Activated CD8-positive, alpha-beta T cell treated with anti-CD3 and anti-CD28 coated beads for 36 hours (primary cell): ENCODE measurements around the gene ADSS1. TPM values are rescaled to one million over a fixed set of nuclear protein-coding genes. Genes with fewer than 3 reads are reported as not detected.
A peak's percentile ranks its signal among the peaks of the same experiment; 100 is the strongest.
"Not testable (repeated sequence)": the region's sequence is repeated elsewhere in the genome, so short reads cannot be mapped to it uniquely, and the experiment has no call there.

ENCODE experiments used
- ATAC-seq: fragments of 200-7000 bp; cut with Tn5 transposase; one replicate; pipeline ENCODE4 v1.10.0; 2021; ENCODE audit warnings: mild to moderate bottlenecking, moderate library complexity
- CTCF ChIA-PET: fragments of 350-600 bp; sonication (Branson Sonifier 250); formaldehyde crosslinking; loops from one replicate; lab custom pipeline; 2021; ENCODE audit warnings: antibody characterized with exemption; lab: Charles Lee
- POLR2A ChIA-PET: fragments of 350-600 bp; sonication (Branson Sonifier 250); formaldehyde crosslinking; loops from one replicate; lab custom pipeline; 2021; ENCODE audit warnings: antibody characterized with exemption; lab: Charles Lee
- DNase-seq: peaks from one replicate; pipeline ENCODE4 v3.0.0-alpha.2; 2020
- H3K27ac Mint-ChIP-seq: one replicate; pipeline ENCODE4 v1.8.0; 2021; ENCODE audit warnings: mild to moderate bottlenecking, mixed read lengths
- H3K27me3 Mint-ChIP-seq: one replicate; pipeline ENCODE4 v1.8.0; 2021; ENCODE audit warnings: mixed read lengths
- H3K36me3 Mint-ChIP-seq: one replicate; pipeline ENCODE4 v1.8.0; 2021; ENCODE audit warnings: low read depth, mixed read lengths
- H3K4me1 Mint-ChIP-seq: one replicate; pipeline ENCODE4 v1.8.0; 2021; ENCODE audit warnings: low read depth, mixed read lengths
- H3K4me3 Mint-ChIP-seq: one replicate; pipeline ENCODE4 v1.8.0; 2021; ENCODE audit warnings: mild to moderate bottlenecking, moderate library complexity, mixed read lengths
- H3K9me3 Mint-ChIP-seq: one replicate; pipeline ENCODE4 v1.8.0; 2021; ENCODE audit warnings: mixed read lengths
- intact Hi-C: fragments of 100-400 bp; cut with micrococcal nuclease; formaldehyde crosslinking; loops from one replicate; pipeline ENCODE4 v1.10.0; 2022
- total RNA-seq, 2 experiments: library from RNA; stranded (reverse); gene quantifications; one replicate each; pipeline ENCODE4 v1.2.3, GENCODE V29; 2021
- TF ChIP-seq, protein P1 (sequence below): fragments of 200-600 bp; IDR thresholded peaks from one replicate; pipeline ENCODE4 v1.8.0; 2022; ENCODE audit warnings: antibody characterized with exemption, mild to moderate bottlenecking

ADSS1 gene
- total RNA-seq, 2 experiments from 2014 or later = 2.7 to 3.0 TPM

DNA sequence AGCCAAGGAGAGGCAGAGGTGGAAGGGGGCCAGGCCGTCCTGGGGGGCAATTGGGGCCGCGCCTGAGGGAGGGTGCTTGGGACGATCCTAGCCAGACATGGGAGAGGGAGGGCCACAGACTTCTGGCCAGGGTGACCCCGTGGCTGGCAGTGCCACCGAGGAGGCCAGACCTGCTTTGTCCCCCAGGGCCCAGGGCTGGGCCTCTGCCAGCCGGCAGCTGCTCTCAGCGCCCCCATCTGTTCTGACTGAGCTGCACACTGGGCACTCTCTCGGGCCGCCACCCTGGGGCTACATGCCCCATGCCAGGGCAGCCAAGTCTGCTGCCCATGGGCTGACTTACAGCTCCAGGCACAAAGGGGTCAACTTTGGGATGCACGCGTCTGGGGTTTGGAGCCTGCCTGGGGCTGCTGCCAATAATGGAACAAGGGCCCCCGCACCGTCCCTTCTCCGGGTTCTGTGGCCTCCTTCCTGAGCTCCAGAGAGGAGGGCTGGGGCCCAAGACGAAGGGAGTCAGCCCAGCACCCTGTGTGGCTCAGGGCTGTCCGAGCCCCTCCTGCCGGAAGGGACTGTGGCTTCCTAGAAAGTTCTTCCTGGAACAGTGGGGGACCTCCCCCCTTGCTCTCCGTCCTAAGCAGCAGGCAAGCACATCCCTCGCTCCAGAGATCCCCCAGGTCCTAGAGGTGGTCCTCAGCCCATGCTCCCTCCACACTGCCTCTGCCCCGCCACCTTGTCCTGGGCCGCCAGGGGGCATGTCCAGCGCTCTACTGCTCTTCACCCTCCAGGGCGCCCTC lies 1.1 kb downstream of the ADSS1 start:
- intact Hi-C loops = no loop called here
- DNase-seq (no peak), ATAC-seq (no peak)
- ChIA-PET CTCF (interaction anchor here (0.5 to 4.7 kb wide), 4 partner anchors 12 to 924 kb away, joined by 3 to 20 read pairs (median 8); partner anchors contain the start of gene SIVA1), POLR2A (interaction anchor here (1.0 to 2.4 kb wide), 4 partner anchors 19 to 38 kb away, joined by 3 to 13 read pairs (median 4); no protein-coding TSS in a partner anchor)
- H3K27ac Mint-ChIP-seq = no peak overlapping the region
- no peaks in the 10 kb centered on the region for H3K4me1 Mint-ChIP-seq
- H3K9me3 Mint-ChIP-seq = no peaks in the 10 kb centered on the region
- H3K4me3 Mint-ChIP-seq = peak overlapping the region; percentile 42
- TF ChIP-seq, protein P1, sequence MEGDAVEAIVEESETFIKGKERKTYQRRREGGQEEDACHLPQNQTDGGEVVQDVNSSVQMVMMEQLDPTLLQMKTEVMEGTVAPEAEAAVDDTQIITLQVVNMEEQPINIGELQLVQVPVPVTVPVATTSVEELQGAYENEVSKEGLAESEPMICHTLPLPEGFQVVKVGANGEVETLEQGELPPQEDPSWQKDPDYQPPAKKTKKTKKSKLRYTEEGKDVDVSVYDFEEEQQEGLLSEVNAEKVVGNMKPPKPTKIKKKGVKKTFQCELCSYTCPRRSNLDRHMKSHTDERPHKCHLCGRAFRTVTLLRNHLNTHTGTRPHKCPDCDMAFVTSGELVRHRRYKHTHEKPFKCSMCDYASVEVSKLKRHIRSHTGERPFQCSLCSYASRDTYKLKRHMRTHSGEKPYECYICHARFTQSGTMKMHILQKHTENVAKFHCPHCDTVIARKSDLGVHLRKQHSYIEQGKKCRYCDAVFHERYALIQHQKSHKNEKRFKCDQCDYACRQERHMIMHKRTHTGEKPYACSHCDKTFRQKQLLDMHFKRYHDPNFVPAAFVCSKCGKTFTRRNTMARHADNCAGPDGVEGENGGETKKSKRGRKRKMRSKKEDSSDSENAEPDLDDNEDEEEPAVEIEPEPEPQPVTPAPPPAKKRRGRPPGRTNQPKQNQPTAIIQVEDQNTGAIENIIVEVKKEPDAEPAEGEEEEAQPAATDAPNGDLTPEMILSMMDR = no peak
- no peaks in the 10 kb centered on the region for H3K36me3 Mint-ChIP-seq
- no peaks in the 10 kb centered on the region for H3K27me3 Mint-ChIP-seq

DNA sequence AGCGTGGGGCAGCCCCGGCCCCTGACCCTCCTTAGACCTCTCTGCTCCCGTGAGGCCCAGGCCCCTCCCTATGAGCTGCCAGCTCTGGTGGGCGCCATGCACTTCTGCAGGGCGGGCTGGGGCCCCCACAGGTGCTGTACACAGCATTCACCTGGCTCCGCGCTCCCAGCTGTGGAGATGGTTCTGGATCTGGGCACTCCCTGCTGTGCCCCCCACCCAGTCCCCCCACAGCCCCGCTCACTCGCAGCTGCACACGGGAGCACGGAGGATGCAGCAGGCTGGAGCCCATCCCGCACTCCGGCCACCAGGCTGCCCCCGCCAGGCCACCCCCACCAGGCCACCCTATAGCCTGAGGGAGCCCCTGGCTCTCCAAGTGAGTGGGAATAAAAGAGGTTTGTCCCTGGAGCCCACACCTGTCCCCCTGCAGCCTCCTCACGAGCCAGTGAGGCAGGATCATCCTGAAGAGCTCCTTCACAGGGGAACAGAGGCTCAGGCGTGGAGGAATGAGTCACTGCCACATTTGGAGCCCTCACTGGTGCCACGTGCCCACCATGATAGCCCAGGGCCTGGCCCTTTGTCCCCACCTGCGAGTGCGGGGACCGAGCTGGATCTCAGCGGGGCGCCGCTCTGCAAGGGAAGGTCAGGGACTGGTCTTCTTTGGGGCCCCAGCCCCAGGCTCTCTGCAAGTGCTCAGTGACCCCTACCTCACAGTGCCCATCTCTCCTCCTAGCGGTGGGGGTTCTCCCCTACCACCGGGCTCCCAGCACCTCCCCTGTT lies 1.9 kb downstream of the ADSS1 start:
- POLR2A ChIA-PET = interaction anchor here (1.3 to 2.4 kb wide), 2 partner anchors 26 to 37 kb away, joined by 3 to 13 read pairs; no protein-coding TSS in a partner anchor

DNA sequence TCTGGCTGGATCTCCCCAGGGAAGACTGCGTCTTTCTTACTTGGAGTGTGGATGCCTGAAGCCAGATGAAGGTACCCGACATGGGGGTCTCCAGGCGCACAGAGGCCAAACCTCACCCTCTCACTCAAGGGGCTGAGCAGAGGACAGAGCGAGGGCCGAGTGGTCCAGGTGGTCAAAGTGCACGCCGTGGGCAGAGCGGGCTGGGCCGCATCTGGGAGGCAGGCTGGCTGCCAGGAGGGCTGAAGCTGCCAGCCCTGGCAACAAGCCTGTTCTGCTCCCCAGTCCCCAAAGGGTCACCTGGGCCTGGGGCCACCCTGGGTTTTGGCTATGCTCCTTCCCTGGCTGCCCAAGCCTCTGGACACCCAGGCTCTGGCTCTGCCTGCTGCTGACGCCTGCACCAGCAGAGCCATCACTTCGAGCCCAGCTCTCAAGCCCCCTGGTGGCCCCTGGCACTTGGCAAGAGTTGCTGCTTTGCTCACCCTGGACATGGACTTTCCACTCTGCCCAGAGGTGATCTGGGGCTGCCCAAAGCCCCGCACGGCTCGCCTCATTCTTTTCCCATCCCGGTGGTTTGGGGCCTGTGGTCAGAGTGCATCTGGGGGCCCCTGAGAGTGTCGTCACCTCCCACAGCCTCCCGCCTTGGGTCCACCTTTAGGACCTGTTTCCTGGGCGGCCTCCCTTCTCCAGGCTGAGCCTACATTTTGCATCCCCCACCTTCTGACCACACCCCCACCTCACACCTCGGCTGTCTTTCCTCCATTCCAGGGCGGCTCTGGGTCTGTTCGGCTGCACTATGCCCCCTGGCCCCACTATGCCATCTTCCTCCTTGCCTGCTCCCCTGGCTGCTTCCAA lies 2.8 kb downstream of the ADSS1 start:
- Mint-ChIP-seq H3K9me3 (no peaks in the 10 kb centered on the region), H3K27me3 (no peaks in the 10 kb centered on the region), H3K27ac (no peak overlapping the region), H3K36me3 (no peaks in the 10 kb centered on the region), H3K4me1 (no peaks in the 10 kb centered on the region), H3K4me3 (no peak overlapping the region)
- TF ChIP-seq, protein P1 = no peak
- intact Hi-C loops = no loop called here
- DNase-seq (no peak), ATAC-seq (no peak)
- ChIA-PET POLR2A (no interaction called here), CTCF (interaction anchor here (4.7 kb wide), 1 partner anchor 26 kb away, joined by 20 read pairs; the partner anchor contains the start of gene SIVA1)

More for the DNA sequence above, 1.9 kb downstream of the ADSS1 start:
- Mint-ChIP-seq H3K4me1 (no peaks in the 10 kb centered on the region), H3K4me3 (no peak overlapping the region), H3K9me3 (no peaks in the 10 kb centered on the region), H3K27me3 (no peaks in the 10 kb centered on the region), H3K36me3 (no peaks in the 10 kb centered on the region), H3K27ac (no peak overlapping the region)
- TF ChIP-seq, protein P1 = no peak
- no peak for DNase-seq
- intact Hi-C loops = no loop called here
- ATAC-seq = no peak
- CTCF ChIA-PET = interaction anchor here (0.5 to 4.7 kb wide), 3 partner anchors 25 to 925 kb away, joined by 3 to 20 read pairs (median 6); partner anchors contain the start of gene SIVA1

DNA sequence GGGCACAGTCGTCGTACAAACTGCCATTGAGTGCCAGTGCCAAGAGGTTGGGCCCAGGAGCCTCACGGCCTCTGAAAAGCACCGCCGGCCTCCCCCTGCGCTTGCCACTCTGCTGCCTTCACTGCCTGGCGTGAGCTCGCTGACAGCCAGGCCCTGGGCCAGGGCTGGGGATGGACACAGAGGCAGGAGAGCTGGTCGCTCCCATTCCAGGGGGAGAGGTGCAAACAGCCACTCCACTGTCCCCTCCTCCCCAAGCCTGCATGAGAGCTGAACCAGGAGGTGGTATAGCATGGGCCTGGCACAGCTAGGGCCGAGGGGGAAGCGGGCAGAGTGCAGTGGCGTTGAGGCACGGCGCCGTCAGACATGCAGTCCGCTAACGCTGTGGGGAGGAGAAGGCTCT lies 4.6 kb downstream of the ADSS1 start:
- Mint-ChIP-seq H3K4me3 (no peak overlapping the region), H3K4me1 (no peaks in the 10 kb centered on the region), H3K9me3 (no peaks in the 10 kb centered on the region), H3K27me3 (no peaks in the 10 kb centered on the region), H3K27ac (no peak overlapping the region), H3K36me3 (no peaks in the 10 kb centered on the region)
- ChIA-PET POLR2A (no interaction called here), CTCF (no interaction called here)
- DNase-seq (no peak), ATAC-seq (no peak)
- intact Hi-C loops = no loop called here
- TF ChIP-seq, protein P1 = no peak

DNA sequence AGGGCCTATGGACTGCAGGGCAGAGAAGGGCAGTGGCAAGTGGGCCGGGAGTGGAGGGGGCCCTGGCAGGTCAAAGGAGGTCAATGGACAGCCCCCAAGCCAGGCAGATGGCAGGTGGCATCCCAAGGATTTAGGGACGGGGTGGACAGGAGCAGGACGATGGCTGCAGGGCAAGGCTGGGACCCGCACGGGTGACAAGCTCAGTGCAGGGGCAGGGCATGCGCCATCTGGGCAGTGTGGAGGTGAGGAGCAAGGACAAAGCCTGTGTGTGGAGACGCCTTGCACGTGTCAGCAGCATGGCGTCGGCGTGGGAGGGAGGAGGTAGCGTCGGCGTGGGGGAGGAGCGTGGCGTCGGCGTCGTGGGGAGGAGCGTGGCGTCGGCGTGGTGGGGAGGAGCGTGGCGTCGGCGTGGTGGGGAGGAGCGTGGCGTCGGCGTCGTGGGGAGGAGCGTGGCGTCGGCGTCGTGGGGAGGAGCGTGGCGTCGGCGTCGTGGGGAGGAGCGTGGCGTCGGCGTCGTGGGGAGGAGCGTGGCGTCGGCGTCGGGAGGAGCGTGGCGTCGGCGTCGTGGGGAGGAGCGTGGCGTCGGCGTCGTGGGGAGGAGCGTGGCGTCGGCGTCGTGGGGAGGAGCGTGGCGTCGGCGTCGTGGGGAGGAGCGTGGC lies 5.3 kb downstream of the ADSS1 start:
- H3K27me3 Mint-ChIP-seq, intact Hi-C loops, ATAC-seq, H3K27ac Mint-ChIP-seq, H3K36me3 Mint-ChIP-seq, POLR2A ChIA-PET, CTCF ChIA-PET, H3K4me3 Mint-ChIP-seq, H3K4me1 Mint-ChIP-seq, DNase-seq, H3K9me3 Mint-ChIP-seq: not testable (repeated sequence)
